Measurements from ENCODE around the gene SPEG. TPM values are rescaled to one million over a fixed set of nuclear protein-coding genes. Genes with fewer than 3 reads are reported as not detected.

SPEG gene
- total RNA-seq, 1 experiment from 2014 or later, result 23.0 TPM

GRCh38 chr2:219422952-219423534 is 11.6 kb upstream of the SPEG start:
- no peak for DNase-seq (ENCODE audit: low read depth)

DNA sequence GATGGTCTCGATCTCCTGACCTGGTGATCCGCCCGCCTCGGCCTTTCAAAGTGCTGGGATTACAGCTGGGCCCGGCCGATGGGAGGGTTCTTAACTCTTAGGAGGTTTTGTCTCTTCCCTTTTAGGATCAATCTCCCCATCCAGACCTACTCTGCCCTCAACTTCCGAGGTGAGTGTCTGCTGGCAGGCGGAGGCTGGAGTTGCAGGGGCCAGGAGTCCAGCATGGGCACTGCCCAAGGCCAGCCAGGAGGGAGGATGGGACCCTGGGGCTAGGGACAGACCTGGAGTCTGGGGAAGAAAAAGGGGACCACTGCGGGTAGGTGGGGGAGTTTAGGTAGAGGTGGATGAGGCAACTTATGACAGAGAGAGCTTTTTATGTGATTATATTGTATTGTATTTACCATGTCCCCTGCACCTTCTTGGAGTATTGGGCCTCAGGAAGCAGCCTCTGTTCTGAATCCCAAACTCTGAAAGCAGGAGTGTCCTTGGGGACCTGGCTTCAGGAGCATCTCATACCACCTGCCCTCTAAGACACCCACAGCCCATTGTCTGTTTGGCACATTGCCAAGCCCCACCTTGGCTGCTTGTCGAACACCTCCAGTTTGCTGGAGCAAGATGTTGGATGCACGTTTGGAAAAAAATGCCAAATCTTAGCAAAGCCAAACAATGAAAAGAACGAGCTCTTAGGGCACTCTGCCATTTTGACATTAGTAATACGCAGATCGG is 10.8 kb upstream of the SPEG start:
- DNase-seq (ENCODE audit: low read depth), result no peak

DNA sequence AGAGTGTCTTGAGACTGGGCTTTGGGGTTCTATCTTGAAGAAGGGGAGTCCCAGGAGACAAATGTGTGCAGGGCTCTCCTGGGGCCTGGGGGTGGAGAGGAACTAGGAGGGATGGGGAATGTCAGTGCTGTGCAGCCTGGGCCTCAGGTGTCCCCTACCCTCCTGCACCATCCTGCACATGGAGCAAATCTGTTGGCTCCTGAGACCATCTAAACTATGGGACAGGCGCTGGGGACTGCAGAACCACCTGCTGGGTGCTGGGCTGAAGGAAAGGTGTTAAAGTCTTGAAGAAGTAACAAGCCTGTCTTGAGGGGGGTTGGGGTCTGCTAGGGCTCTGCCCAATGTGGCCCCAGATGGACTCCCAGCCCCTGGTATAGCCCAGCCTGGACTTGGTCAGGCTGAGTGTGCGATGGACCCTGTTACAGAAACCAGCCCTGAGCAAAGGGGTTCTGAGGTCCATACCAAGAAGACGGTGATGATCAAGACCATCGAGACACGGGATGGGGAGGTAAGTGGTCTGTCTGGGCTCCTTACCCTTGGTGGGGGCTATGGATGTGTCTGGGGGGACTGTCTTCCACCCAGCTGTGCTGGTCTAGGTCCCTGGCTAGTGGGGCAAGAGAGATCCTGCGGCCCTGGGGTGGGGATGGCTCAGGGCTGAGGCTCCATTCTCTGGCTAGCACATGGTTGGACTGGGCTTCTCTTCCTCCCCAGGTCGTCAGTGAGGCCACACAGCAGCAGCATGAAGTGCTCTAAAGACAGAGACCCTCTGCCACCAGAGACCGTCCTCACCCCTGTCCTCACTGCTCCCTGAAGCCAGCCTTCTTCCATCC is 9.2 kb upstream of the SPEG start:
- no peak for DNase-seq (ENCODE audit: low read depth)

DNA sequence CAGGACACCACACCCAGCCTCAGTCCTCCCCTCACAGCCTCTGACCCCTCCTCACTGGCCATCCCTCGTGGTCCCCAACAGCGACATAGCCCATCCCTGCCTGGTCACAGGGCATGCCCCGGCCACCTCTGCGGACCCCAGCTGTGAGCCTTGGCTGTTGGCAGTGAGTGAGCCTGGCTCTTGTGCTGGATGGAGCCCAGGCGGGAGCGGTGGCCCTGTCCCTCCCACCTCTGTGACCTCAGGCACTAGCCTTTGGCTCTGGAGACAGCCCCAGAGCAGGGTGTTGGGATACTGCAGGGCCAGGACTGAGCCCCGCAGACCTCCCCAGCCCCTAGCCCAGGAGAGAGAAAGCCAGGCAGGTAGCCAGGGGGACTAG is 8.6 kb upstream of the SPEG start:
- DNase-seq (ENCODE audit: low read depth), result no peak

DNA sequence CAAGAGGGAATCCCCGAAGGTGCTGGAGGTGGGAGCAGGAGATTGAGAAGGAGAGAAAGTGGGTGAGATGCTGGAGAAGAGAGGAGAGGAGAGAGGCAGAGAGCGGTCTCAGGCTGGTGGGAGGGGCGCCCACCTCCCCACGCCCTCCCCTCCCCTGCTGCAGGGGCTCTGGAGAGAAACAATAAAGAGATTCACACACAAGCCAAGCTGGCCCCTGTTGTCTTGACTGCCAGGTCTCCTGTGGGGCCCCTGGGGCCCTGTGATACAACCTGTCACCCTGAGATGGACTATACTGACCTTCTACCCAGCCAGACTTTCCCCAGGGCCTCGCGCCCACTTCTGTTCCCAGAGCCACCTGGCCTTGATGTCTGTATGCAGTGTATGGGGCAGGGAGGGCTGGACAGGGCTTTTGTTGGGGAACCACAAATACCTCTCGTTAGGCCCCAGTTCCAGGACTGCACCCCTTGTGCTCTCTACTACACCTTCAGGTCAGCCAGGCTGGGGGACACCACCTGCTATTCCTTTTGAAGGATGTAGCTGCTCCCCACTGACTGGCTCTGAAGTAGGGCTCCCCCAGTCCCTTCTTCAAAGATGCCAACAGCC is 8.0 kb upstream of the SPEG start:
- no peak for DNase-seq (ENCODE audit: low read depth)

DNA sequence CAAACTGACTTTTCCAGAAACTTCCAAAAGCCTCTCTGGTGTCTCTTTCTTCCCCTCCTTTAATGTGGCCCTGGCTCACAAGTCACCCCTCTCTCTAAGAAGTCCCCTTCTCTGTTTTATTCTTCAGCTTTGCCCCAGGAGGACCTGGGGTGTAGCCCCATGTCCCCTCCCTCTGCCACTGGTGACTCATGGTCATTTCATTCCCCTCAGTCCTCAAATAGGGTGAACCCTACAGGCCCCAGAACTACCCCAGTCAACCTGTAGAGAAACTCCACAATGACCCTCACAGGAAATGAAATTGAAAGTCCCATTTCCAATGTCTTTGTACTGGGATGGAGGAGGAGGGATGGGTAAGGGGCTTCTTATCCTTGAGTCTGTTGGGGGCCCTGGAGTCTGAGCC is 6.2 kb upstream of the SPEG start:
- DNase-seq (ENCODE audit: low read depth), result no peak

DNA sequence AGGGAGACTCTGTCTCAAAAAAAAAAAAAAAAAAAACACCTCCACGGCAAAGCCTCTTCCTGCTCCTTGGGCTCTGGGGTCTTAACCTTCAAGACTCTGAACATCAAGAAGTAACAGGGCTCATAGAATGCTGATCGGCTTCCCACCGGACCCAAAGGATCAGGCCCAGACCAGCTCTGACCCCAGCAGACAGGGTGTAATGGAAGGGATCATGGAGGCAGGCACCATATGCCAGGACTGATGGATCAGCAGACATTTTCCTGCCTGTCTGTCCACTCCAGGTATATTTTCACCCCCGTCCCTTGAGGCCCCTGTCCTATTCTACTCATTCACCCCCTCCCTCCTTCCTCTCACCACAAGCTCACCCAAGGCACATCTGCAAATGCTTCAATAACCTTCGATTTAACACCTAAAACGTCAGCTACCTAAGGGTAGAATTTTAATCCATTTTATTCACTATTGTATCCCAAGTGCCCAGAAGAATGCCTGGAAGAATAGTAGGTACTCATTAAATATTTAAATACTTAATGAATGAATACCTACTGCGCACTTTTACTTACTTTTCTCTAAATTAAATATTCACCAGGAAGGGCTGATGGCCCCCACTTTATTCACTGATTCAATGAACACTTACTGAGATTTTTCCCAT is 4.6 kb upstream of the SPEG start:
- DNase-seq (ENCODE audit: low read depth), result no peak

DNA sequence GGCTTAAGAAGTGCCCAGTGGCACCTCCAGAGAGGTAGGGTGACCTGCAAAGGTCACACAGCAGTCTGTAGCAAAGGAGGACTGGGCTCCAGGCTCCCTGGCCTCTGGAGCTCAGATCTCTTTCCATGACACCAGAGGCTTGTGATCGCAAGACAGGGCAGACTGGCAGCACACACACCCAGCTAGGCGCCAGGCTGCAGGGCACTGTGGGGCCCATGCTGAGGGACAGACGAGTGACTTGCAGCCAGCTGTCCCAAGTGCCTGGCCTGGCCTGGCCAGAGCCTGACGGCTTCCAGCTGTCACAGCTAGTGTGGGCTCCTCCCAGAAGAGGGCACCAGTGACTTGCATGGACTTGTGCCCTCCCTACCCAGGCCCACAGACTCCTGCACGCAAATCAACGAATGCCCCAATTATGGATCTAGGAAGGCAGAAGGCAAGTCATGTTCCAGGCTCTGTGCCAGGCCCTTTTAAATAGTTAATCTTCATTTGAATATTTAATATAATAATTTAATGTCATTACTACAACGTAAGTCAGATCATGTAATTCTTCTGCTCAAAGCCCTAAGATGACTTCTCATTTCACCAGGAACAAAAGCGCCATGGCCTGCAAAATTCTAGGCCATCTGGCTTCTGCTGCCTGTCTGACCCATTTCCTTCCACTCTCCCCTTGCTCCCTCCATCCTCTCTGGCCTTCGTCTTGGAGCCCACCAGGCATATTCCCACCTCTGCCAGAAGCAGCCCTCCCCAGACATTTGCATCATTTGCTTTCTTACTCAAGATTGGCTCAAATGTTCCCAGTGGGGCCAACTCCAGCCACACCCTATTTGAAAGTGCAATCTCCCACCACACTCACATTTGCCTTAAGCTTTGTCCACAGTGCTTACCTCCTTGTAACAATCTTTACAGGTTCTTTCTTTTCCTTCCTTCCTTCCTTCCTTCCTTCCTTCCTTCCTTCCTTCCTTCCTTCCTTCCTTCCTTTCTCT is 3.7 kb upstream of the SPEG start:
- peak; percentile 44 for DNase-seq (ENCODE audit: low read depth)

GRCh38 chr2:219433666-219434467 is 776 bp upstream of the SPEG start:
- peak; percentile 40 for DNase-seq (ENCODE audit: low read depth)

DNA sequence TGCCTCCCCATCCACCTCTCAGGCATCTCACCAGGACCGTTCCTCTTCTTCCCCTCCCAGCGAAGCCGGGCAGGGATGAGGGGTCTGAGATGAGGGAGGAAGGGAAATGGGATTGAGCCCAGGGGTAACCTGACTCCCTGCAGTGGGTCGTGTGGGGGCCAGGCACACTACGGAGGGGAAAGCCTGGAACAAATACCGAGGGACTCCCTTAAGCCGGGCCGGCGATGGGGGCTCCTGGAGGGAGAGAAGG is 250 bp upstream of the SPEG start:
- no peak for DNase-seq (ENCODE audit: low read depth)

DNA sequence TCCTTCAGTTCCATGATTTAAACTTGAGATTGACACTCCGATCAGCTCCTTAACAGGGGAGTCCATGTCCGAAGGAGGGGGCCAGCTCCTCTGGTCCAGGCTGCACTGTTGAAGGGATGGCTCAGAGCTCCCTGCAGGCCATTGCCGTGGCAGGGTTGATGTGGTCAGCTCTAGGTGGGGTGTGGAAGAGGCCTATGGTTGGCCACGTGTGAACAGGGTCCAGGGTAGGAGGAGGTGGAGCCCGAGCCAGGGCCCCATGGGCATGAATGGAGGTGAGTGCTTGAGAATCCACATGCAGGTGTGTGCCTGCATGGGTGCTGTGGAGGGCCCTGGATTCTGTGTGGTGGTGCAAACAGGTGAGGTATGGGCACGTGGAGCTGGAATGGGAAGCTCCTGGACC is 1.1 kb downstream of the SPEG start:
- no peak for DNase-seq (ENCODE audit: low read depth)

DNA sequence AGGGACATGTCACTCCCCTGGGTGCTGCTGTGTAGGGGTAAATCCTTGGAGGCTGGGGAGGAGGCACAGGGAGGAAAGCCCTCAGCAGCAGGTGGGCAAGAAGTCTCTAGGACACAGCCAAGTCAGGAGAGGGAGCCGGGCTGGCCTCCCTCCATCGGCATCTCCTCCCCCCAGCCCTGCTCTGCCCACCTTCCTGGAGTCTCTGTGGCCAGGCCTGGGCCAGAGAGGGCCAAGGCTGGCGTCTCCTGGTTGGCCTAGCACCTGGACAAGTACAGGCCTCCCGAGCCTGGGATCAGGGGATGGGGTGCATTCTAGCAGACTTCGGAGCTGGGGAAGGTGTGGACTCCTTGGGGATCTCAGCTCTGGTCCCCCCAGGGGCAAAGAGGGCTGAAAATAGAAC is 1.8 kb downstream of the SPEG start:
- DNase-seq (ENCODE audit: low read depth), result no peak

GRCh38 chr2:219437141-219437540 is 2.5 kb downstream of the SPEG start:
- no peak for DNase-seq (ENCODE audit: low read depth)

DNA sequence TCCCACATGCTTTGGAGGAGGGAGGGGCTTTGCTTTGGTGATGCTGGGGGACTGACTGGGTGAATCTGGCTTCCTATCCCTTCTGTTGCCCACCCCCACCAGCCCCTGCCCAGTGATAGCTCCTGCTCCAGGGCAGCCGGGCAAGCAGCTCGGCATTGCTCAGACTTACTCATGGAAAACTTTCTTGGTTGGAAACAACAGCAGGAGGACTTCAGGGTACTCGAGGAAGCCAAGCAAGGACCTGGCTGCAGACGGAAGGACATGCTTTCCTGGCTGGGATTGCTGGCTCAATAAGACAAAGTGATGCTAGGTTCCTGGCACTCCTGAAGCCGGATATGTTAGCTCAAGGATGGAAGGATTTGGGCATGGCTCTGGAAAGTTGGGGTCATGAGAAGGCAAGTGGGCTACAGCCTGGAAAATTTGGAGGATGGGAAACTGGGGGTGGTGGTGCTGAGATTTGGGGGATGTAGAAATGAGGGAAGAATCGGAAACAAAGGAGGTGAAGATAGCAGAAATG is 3.1 kb downstream of the SPEG start:
- DNase-seq (ENCODE audit: low read depth), result no peak

GRCh38 chr2:219438453-219438852 is 3.8 kb downstream of the SPEG start:
- no peak for DNase-seq (ENCODE audit: low read depth)

DNA sequence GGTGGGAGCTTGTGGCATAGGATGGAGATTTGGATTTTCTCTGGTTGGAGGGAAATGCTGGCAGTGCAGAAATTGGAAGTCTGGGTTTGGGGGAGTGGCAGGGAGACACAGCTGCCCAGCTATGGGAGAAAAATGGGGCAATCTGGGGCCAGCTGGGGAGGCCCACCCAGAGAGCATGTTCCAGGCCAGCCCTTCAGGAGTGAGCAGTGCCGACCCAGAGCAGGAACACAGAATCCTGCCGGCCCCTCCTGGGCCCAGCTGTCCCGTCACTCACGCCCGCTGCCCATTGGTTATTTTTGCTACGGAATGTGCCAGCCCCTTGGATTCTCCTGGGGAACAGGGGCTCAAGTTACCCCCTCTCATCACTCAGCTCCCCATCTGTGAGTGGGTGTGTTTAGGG is 4.9 kb downstream of the SPEG start:
- no peak for DNase-seq (ENCODE audit: low read depth)

GRCh38 chr2:219440388-219441256 is 6.0 kb downstream of the SPEG start:
- no peak for DNase-seq (ENCODE audit: low read depth)

DNA sequence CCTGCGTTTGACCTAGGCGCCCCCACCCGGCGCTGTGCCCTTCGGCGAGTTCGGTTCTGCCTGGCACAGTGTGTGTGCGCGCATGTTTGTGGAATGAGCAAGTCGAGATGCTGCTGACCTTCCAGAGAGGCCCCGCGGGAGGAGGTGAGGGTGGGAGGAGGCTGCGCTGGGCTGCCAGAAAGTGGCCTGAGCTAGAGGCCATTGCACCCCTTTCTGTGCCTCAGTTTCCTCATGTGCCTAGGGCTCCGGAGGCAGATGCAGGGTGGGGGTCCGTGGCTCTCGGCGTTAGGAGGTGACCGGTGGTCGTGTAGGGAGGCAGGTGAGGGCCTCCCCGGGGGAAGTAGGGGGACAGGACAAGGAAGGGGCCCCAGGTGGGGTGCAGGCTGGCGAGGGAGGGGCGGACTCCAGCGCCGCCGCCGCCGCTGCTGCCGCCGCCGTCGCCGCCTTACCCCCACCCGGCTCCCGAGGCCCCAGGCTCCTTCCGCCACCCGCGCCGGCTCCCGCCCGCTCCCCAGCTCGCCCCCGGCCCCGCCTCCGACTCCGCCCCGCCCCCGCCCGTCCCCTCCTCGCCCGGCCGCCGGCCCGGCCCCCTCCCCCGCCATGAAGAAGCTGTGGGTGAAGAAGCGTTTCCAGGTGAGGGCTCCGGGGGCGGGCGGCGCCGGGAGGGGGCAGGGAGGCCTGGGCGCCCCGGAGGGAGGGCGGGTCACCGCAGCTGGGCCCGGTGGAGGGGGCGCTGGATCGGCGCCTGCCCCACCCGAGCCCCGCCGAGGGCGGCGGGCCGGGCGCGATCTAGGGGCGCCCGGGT is 7.0 kb downstream of the SPEG start:
- DNase-seq (ENCODE audit: low read depth), result no peak
